Smooth muscle cell (in vitro differentiated cells): Measurements from ENCODE around the gene SP9. TPM values are rescaled to one million over a fixed set of nuclear protein-coding genes. Genes with fewer than 3 reads are reported as not detected.

ENCODE experiments used
- polyA plus RNA-seq: library from polyadenylated mRNA; unstranded; fragments of >200 nt; fragmentation: Nextera tagmentation; extraction: Ambion mirVana; gene quantifications from 2 replicates; pipeline ENCODE4 v1.2.1, GENCODE V29; 2016
- total RNA-seq: library from RNA; depleted of rRNA; stranded (reverse); fragments of >200 nt; gene quantifications from 2 replicates; pipeline ENCODE4 v1.2.3, GENCODE V29; 2014

The SP9 gene
- total and polyA plus RNA-seq, 2 experiments from 2014 or later: 0.17 to 0.49 TPM

Other genes starting within 250 kb of the SP9 start
- gene OLA1, start 86.4 kb upstream of the SP9 start, total RNA-seq: 76.0 and 79.1 TPM in 2 replicates
- 59.6 and 90.7 TPM in 2 replicates for gene OLA1, start 86.4 kb upstream of the SP9 start, polyA plus RNA-seq
- gene SCRN3, start 60.8 kb downstream of the SP9 start, total RNA-seq: 27.2 and 27.8 TPM in 2 replicates
- 9.8 and 19.1 TPM in 2 replicates for gene SCRN3, start 60.8 kb downstream of the SP9 start, polyA plus RNA-seq
- gene GPR155, start 152.1 kb downstream of the SP9 start, total RNA-seq: 10.4 and 10.5 TPM in 2 replicates
- 3.3 and 6.9 TPM in 2 replicates for gene GPR155, start 152.1 kb downstream of the SP9 start, polyA plus RNA-seq